Measurements from ENCODE around the gene PRKACB. TPM values are rescaled to one million over a fixed set of nuclear protein-coding genes. Genes with fewer than 3 reads are reported as not detected.
"Not testable (repeated sequence)": the region's sequence is repeated elsewhere in the genome, so short reads cannot be mapped to it uniquely, and the experiment has no call there.

PRKACB gene
- total RNA-seq, 1 donor from 2014 or later, result 18.7 TPM

DNA sequence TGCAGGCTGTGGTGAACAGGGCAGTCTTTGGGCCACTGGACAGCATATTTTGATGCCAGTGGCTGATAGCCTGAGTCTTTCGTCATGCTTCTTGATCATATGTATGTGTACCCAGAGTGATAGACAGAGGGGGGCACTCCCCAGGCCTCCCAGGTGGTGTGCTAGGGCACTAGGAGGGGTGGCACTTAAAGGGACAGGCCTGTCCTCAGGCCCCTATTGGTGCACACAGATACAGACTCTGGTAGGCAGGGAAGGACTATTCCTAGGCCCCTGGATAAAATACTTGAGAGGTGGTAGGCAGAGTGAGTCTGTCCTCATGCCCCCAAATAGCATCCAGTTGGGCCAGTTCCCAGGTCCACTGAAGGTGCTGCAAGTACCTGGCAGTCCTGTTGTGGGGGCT lies 80.8 kb downstream of the PRKACB start:
- Histone ChIP-seq H3K4me3 (no peak overlapping the region), H3K4me1 (no peaks in the 10 kb centered on the region), H3K27me3 (no peaks in the 10 kb centered on the region), H3K36me3 (no peaks in the 10 kb centered on the region), H3K27ac (no peak overlapping the region), H3K9me3 (no peaks in the 10 kb centered on the region)
- no peak for DNase-seq (ENCODE audit: extremely low spot score in 2 of 2)
- TF ChIP-seq, protein P1, sequence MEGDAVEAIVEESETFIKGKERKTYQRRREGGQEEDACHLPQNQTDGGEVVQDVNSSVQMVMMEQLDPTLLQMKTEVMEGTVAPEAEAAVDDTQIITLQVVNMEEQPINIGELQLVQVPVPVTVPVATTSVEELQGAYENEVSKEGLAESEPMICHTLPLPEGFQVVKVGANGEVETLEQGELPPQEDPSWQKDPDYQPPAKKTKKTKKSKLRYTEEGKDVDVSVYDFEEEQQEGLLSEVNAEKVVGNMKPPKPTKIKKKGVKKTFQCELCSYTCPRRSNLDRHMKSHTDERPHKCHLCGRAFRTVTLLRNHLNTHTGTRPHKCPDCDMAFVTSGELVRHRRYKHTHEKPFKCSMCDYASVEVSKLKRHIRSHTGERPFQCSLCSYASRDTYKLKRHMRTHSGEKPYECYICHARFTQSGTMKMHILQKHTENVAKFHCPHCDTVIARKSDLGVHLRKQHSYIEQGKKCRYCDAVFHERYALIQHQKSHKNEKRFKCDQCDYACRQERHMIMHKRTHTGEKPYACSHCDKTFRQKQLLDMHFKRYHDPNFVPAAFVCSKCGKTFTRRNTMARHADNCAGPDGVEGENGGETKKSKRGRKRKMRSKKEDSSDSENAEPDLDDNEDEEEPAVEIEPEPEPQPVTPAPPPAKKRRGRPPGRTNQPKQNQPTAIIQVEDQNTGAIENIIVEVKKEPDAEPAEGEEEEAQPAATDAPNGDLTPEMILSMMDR (IDR thresholded peaks at IDR 0.05), result no peak
- TF ChIP-seq POLR2A (IDR thresholded peaks at IDR 0.05) (no peak), POLR2AphosphoS5 (IDR thresholded peaks at IDR 0.05; ENCODE audit: insufficient read depth in 1 of 2, low read depth in 1 of 2) (no peak)
- intact Hi-C loops (cut with DNase I), result no loop called here

DNA sequence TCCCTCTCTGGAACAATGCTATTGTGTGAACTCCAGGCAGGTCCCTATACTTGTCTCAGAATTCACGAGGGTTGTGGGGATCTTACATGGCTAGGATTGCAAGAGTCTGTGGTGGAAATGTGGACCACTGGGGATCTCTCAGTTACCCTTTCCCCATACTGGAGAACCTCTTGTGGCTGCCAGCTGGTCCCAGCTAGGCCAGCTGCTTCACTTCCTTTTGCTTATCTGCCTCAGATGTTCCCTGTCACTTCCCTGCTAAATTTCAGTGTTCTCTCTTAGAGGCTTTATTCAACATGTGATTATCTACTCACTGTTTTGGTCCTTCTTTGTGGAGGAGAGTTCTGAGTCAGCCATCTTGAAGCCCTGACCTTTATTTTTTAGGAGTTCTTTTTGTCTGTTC lies 81.6 kb downstream of the PRKACB start:
- intact Hi-C loops (cut with DNase I), result no loop called here
- no peak overlapping the region for H3K27ac ChIP-seq

DNA sequence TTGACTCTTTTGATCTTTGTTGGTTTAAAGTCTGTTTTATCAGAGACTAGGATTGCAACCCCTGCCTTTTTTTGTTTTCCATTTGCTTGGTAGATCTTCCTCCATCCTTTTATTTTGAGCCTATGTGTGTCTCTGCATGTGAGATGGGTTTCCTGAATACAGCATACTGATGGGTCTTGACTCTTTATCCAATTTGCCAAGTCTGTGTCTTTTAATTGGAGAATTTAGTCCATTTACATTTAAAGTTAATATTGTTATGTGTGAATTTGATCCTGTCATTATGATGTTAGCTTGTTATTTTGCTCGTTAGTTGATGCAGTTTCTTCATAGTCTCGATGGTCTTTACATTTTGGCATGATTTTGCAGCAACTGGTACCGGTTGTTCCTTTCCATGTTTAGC lies 88.6 kb downstream of the PRKACB start:
- H3K4me3 ChIP-seq; H3K9me3 ChIP-seq; H3K36me3 ChIP-seq; intact Hi-C loops (cut with DNase I); DNase-seq (ENCODE audit: extremely low spot score in 2 of 2); H3K4me1 ChIP-seq; H3K27ac ChIP-seq; H3K27me3 ChIP-seq: not testable (repeated sequence)

More for the DNA sequence above, 81.6 kb downstream of the PRKACB start:
- no peaks in the 10 kb centered on the region for H3K9me3 ChIP-seq
- no peaks in the 10 kb centered on the region for H3K27me3 ChIP-seq
- H3K36me3 ChIP-seq, result no peaks in the 10 kb centered on the region
- TF ChIP-seq, protein P1 (IDR thresholded peaks at IDR 0.05), result no peak
- no peak for TF ChIP-seq POLR2A (IDR thresholded peaks at IDR 0.05)
- TF ChIP-seq POLR2AphosphoS5 (IDR thresholded peaks at IDR 0.05; ENCODE audit: insufficient read depth in 1 of 2, low read depth in 1 of 2), result no peak
- DNase-seq (ENCODE audit: extremely low spot score in 2 of 2), result no peak
- H3K4me1 ChIP-seq, result no peaks in the 10 kb centered on the region
- H3K4me3 ChIP-seq, result no peak overlapping the region

DNA sequence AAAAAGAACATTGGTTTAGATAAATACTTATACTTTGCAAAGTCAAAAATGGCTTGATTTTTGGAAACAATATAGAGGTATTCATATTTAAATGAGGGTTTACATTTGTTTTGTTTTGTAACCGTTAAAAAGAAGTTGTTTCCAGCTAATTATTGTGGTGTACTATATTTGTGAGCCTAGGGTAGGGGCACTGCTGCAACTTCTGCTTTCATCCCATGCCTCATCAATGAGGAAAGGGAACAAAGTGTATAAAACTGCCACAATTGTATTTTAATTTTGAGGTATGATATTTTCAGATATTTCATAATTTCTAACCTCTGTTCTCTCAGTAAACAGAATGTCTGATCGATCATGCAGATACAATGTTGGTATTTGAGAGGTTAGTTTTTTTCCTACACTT lies 92.2 kb downstream of the PRKACB start:
- no peak for DNase-seq (ENCODE audit: extremely low spot score in 2 of 2)
- Histone ChIP-seq H3K27me3 (no peaks in the 10 kb centered on the region), H3K4me1 (no peaks in the 10 kb centered on the region), H3K36me3 (peaks cover 0 to 8% of the 10 kb centered on the region in 2 donors), H3K9me3 (no peaks in the 10 kb centered on the region), H3K4me3 (no peak overlapping the region), H3K27ac (no peak overlapping the region)
- intact Hi-C loops (cut with DNase I), result no loop called here
- TF ChIP-seq POLR2AphosphoS5 (IDR thresholded peaks at IDR 0.05; ENCODE audit: insufficient read depth in 1 of 2, low read depth in 1 of 2) (no peak), POLR2A (IDR thresholded peaks at IDR 0.05) (no peak)
- TF ChIP-seq, protein P1 (IDR thresholded peaks at IDR 0.05), result no peak

DNA sequence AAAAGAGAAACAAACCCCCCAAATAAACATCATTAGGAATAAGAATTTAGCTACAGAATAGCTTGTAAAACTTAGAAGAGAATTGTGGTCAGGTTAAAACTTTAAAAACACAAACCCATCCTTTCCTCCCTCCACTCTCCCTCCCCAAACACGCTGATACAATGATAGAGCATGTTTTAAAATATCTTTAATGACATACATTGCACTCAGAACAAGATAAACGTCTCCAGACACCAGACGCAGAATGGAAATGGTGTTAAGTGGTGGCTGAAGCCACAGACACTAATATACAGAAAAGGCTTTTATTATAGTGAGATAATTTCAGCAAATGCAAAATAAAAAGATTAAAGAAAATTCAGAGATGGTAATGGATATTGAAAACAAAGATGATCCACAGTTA lies 98.6 kb downstream of the PRKACB start:
- TF ChIP-seq, protein P1 (IDR thresholded peaks at IDR 0.05), result no peak
- TF ChIP-seq POLR2AphosphoS5 (IDR thresholded peaks at IDR 0.05; ENCODE audit: insufficient read depth in 1 of 2, low read depth in 1 of 2) (no peak), POLR2A (IDR thresholded peaks at IDR 0.05) (no peak)
- Histone ChIP-seq H3K4me3 (no peak overlapping the region), H3K27ac (no peak overlapping the region), H3K9me3 (no peaks in the 10 kb centered on the region), H3K4me1 (no peaks in the 10 kb centered on the region), H3K27me3 (no peaks in the 10 kb centered on the region), H3K36me3 (peaks cover 0 to 8% of the 10 kb centered on the region in 2 donors)
- no peak for DNase-seq (ENCODE audit: extremely low spot score in 2 of 2)
- intact Hi-C loops (cut with DNase I), result no loop called here

DNA sequence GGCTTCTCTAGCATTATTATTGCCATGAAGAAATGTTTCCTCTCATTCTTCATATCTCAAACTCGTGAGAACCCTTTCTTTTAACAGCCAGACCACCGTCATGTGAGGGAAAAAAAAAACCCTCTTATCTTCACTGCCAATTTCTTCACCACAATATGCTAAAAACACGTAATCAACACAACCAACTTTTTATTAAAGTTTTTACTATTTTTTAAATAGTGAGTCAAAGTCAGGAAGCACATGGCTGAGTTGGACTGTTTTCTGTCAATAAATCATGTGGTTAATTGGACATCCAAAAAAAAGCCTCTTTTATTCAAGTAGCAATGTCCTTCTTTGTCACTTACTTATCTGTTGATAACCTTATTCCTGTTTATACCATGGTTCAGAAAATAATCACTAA lies 101.5 kb downstream of the PRKACB start:
- intact Hi-C loops (cut with DNase I), result no loop called here
- TF ChIP-seq, protein P1 (IDR thresholded peaks at IDR 0.05), result no peak
- TF ChIP-seq POLR2AphosphoS5 (IDR thresholded peaks at IDR 0.05; ENCODE audit: insufficient read depth in 1 of 2, low read depth in 1 of 2) (no peak), POLR2A (IDR thresholded peaks at IDR 0.05) (no peak)
- no peak overlapping the region for H3K27ac ChIP-seq
- H3K4me3 ChIP-seq, result no peak overlapping the region
- H3K9me3 ChIP-seq, result peaks cover 3% of the 10 kb centered on the region
- no peak for DNase-seq (ENCODE audit: extremely low spot score in 2 of 2)
- no peaks in the 10 kb centered on the region for H3K36me3 ChIP-seq
- no peaks in the 10 kb centered on the region for H3K4me1 ChIP-seq
- no peaks in the 10 kb centered on the region for H3K27me3 ChIP-seq
